Measurements from ENCODE around the gene DYNC1H1.

DNA sequence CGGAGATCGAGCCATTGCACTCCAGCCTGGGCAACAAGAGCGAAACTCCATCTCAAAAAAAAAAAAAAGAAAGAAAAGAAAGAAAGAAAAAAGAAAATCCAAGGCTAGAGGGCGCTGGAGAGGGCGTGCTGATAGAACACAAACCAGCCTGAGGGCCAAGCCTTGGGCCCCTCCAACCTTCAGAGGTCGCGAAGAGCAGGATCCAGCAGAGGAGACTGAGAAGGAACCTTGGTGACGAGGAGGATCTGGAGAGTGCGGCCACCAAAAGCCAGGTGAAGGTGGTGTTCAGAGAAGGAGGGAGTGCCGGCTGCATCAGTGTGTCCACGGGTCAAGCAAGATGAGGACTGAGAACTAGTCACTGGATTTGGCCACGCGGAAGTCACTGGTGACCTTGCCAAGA is 4.1 kb upstream of the DYNC1H1 start:
- TF ChIP-seq EZH2 (IDR thresholded peaks at IDR 0.05) (no peak), POLR2AphosphoS5 (IDR thresholded peaks at IDR 0.05; ENCODE audit: borderline replicate concordance, low read depth, low read length) (no peak), FOXP2 (optimal IDR thresholded peaks at IDR 0.05; ENCODE audit: control extremely low read depth, extremely low read length, insufficient read depth) (no peak)

All from SK-N-MC (cell line).